ENCODE results near the gene ADCY9. TPM values are rescaled to one million over a fixed set of nuclear protein-coding genes. Genes with fewer than 3 reads are reported as not detected.

Gene ADCY9
- total RNA-seq, 1 experiment from 2014 or later, result 9.8 TPM

GRCh38 chr16:4115209-4115948, 863 bp downstream of the ADCY9 start (continued):
- TF ChIP-seq ZBTB33 (IDR thresholded peaks at IDR 0.05; ENCODE audit: extremely low read depth, insufficient replicate concordance, low read length), result no peak
- TF ChIP-seq CBX3 (IDR thresholded peaks at IDR 0.05; ENCODE audit: low read depth), result no peak

- H3K27ac ChIP-seq (ENCODE audit: low read depth, low read length), result no peak overlapping the region
Measured at GRCh38 chr16:4114257-4115208, 1.7 kb downstream of the ADCY9 start.

More at GRCh38 chr16:4114257-4115208, 1.7 kb downstream of the ADCY9 start:
- DNase-seq (ENCODE audit: low read depth, low spot score) (no peak), ATAC-seq (no peak)
- BruUV-seq (replicated peaks), result no TSS peak
- Histone ChIP-seq H3K27me3 (ENCODE audit: insufficient read depth, low read length) (no peaks in the 10 kb centered on the region), H3K9me2 (ENCODE audit: insufficient read depth) (no peaks in the 10 kb centered on the region), H4K20me1 (ENCODE audit: insufficient read depth) (no peaks in the 10 kb centered on the region), H3K4me1 (ENCODE audit: control insufficient read depth in 1 of 2, insufficient read depth in 2 of 2, low read length in 2 of 2) (peaks cover 6 to 9% of the 10 kb centered on the region in 2 experiments), H3K4me2 (ENCODE audit: low read length) (no peak overlapping the region), H3K9me3 (ENCODE audit: control insufficient read depth in 1 of 2, insufficient read depth in 1 of 2, low read depth in 1 of 2, low read length in 2 of 2) (no peaks in the 10 kb centered on the region), H3K4me3 (replicated peaks in 1 of 2; ENCODE audit: low read depth in 1 of 2, low read length in 2 of 2) (no peak overlapping the region), H3K36me3 (ENCODE audit: control insufficient read depth in 1 of 2, insufficient read depth in 2 of 2, low read length in 2 of 2) (no peaks in the 10 kb centered on the region), H3K9ac (ENCODE audit: low read length) (no peak overlapping the region), H3K79me2 (ENCODE audit: insufficient read depth, low read length) (no peaks in the 10 kb centered on the region), H2AFZ (ENCODE audit: low read depth, low read length, poor library complexity, severe bottlenecking) (no peak overlapping the region)
- intact Hi-C loops (cut with micrococcal nuclease), result no loop called here
- RAD21 ChIA-PET (ENCODE audit: low non-redundant PET in 1 of 2, low total read pairs in 2 of 2, uncharacterized antibody in 2 of 2, unreplicated experiment in 2 of 2), result no interaction called here
- POLR2A ChIA-PET, result no interaction called here
- no peak for TF ChIP-seq ATF3 (IDR thresholded peaks at IDR 0.05)
- no peak for TF ChIP-seq CBX3 (IDR thresholded peaks at IDR 0.05; ENCODE audit: low read depth)
- no peak for TF ChIP-seq EZH2phosphoT487 (IDR thresholded peaks at IDR 0.05; ENCODE audit: borderline replicate concordance)
- no peak for TF ChIP-seq ZBTB33 (IDR thresholded peaks at IDR 0.05; ENCODE audit: extremely low read depth, insufficient replicate concordance, low read length)
- TF ChIP-seq ELF1 (IDR thresholded peaks at IDR 0.05; ENCODE audit: borderline replicate concordance, low read depth), result no peak
- no peak for TF ChIP-seq FOSL1 (IDR thresholded peaks at IDR 0.05; ENCODE audit: low read depth)
- TF ChIP-seq POLR2A (IDR thresholded peaks at IDR 0.05; ENCODE audit: borderline replicate concordance, extremely low read depth, insufficient read depth, insufficient read length), result no peak
- TF ChIP-seq CEBPB (IDR thresholded peaks at IDR 0.05; ENCODE audit: low read depth), result no peak
- TF ChIP-seq ZNF274 (IDR thresholded peaks at IDR 0.05; ENCODE audit: low read depth, low read length), result no peak
- TF ChIP-seq EGR1 (IDR thresholded peaks at IDR 0.05; ENCODE audit: low read depth), result no peak
- TF ChIP-seq CTCF (IDR thresholded peaks at IDR 0.05 in 2 of 3, conservative IDR thresholded peaks at IDR 0.05 in 1 of 3; ENCODE audit: borderline replicate concordance in 1 of 3, insufficient read depth in 1 of 3, low read depth in 2 of 3, low read length in 2 of 3), result no peak
- no peak for TF ChIP-seq JUND (IDR thresholded peaks at IDR 0.05)
- TF ChIP-seq TCF7L2 (IDR thresholded peaks at IDR 0.05; ENCODE audit: borderline replicate concordance, extremely low read depth, insufficient read depth, insufficient read length), result no peak
- TF ChIP-seq SRF (IDR thresholded peaks at IDR 0.05; ENCODE audit: low read depth), result no peak
- CTCF ChIA-PET, result no interaction called here

All from HCT116 (cell line).